ENCODE measurements around the gene POLD3.
A peak's percentile ranks its signal among the peaks of the same experiment; 100 is the strongest.
"Not testable (repeated sequence)": the region's sequence is repeated elsewhere in the genome, so short reads cannot be mapped to it uniquely, and the experiment has no call there.

The POLD3 gene

DNA sequence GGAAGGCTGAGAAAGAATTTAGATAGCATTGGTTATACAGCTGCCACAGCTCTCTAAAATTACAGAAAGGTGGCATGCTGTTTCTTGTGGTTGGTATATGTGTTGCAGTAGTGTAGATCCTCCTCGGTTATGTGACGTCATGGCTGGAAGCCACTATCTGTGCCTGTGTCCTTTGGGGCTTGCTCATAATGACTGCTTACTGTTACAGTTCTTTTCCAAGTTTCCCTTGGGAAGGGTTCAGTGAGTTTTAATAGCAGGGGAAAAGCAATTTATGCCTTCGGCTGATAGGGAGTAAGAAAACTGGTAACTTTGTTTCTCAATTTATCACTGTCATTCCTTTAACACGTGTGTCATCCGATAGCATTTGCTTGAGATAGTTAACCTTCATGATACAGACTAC, 47.2 kb downstream of the POLD3 start:
- DNase-seq, result peak; percentile 72

DNA sequence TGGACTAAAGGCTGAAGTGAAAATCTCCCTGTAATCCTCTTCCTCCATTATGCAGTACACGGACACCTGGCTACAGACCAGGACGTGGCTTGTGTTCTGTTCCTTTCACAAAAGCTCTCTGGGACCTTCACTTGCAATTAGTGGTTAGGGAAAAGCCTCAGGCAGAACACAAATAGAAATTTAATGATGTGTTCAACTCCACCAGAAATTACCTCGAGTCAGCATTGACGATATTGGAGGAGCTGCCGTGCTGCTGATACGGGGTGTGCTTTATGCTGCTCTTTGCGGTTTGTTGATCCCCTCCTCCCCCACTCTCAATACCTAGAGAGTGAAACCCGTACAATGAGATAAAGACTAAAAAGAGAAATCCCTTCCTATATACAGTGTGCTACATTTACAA, 48.9 kb downstream of the POLD3 start:
- DNase-seq, result peak; percentile 99

GRCh38 chr11:74641905-74642304, 49.5 kb downstream of the POLD3 start:
- DNase-seq, result peak; percentile 80

- no peak for DNase-seq
These were observed 50.5 kb downstream of the POLD3 start for GRCh38 chr11:74642912-74643311.

DNA sequence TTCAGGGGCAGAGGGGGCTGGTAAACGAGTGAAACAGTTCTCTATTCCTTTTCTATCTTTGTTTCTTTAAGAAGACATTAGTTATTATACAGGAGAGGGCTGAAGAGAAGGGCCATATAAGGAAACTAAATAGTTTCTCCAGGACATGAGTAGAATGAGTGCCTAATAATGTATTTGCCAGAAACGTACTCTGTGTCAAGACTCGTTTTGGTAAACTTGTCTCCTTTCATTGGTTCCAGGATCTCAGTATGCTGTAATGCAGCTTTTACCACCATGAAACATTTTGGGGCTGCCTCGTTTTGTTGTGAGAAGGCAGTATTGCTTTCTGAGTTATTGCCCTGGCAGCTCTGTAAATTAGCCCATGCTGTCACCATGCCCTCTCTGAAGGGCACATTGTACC, 51.7 kb downstream of the POLD3 start:
- no peak for DNase-seq

DNA sequence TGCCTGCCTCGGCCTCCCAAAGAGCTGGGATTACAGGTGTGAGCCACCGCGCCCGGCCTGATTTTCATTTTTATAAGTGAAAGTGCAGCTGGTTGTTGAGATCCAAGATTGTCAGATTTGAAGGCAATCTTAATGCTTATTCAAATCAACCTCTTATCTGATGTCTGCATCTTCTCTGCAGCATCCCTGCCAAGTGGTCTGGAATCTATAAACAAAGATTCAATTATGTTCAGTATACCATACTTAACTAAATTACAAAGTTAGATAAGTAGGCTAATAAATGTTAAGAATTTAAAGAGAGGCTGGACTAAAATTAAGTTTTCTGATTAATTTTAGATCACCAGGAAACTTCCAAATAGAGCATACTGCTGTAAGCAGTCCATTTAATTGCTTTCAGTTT, 53.8 kb downstream of the POLD3 start:
- no peak for DNase-seq

GRCh38 chr11:74646954-74647353, 54.6 kb downstream of the POLD3 start:
- no peak for DNase-seq

GRCh38 chr11:74647404-74647803, 55.0 kb downstream of the POLD3 start:
- DNase-seq, result no peak

DNA sequence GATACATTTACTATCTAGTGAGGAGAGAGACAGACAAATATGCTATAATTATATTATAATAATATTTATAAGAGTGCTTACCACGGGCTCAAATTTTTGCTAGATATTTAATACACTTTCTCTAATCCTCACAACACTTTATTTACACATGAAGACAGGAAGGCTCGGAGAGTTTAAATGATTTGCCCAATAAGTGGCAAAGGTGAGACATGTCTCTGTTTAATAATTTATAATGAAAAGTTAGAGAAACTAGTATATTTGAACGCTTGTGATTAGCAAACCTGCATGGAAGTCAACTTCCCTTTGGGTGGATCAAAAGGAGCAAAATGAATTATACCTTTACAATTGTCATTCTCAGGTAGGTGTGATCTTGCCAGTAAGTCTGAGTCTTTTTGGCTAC, 55.4 kb downstream of the POLD3 start:
- DNase-seq, result no peak

DNA sequence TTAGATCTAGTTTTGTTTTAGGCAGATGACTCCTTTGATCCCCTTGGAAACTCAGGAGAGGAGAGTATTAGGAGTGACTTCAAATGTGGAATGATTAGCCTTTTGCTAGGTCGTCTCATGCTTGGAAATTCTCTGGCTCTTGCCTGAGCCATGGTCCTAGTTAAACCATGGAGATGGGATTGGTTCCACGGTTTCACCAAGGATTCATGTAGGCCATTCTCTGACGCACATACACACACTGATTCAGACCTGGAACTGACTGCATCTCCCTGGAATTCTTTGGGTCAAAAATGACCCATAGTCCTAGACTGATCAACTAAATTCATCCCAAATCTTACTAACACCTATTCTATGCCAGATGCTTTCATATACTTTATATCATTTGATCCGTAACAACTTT, 56.5 kb downstream of the POLD3 start:
- DNase-seq, result no peak

- peak; percentile 95 for DNase-seq
These were observed 58.1 kb downstream of the POLD3 start for GRCh38 chr11:74650498-74650897.

DNA sequence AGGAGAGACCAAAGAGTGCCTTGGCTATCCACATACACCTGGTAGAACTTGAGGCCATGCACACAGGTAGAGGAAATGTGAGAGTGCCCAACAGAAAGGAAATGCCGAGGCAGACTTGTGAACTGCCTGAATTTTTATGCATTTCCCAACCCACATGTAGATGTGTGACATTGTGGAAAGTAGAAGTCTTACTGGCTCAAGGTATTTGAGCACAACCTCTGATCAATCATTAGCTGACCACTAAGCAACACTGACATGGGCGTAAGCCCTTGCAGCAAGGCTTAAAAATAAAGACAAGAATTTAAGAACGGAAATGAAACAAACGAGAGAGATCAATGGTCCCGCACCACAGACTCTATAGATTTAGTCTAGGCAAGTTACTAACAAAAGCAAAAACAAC, 62.6 kb downstream of the POLD3 start:
- DNase-seq, result no peak

GRCh38 chr11:74659124-74659523, 66.7 kb downstream of the POLD3 start:
- not testable (repeated sequence) for DNase-seq

DNA sequence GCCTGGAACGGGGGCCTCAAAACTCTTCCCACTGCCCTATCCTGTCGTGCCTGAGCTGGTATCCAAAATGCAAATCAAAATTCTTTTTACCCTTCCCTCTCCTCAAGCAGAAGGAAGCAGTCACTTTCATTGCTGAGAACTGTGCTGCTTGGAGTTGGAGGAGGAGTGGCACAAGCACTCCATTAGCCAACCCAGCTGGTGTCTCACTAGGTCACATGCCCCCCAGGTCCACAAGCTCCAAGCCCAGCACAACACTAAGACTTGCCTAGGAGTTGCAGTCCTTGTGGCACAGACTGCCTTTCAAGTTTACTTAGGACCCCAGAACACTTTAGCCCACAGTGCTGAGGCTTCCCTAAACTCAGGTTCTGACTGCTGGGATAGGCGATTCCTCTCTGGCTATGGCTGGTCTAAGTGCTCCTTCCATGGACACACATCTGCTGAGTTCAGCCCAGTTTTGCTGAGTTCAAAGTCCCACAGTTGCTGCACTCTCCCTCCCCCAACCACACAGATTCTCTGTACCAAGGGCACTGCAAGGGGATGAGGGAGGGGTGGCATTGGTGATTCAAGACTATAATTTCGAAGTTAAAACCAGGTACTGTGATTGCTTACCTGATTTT, 70.2 kb downstream of the POLD3 start:
- no peak for DNase-seq

DNA sequence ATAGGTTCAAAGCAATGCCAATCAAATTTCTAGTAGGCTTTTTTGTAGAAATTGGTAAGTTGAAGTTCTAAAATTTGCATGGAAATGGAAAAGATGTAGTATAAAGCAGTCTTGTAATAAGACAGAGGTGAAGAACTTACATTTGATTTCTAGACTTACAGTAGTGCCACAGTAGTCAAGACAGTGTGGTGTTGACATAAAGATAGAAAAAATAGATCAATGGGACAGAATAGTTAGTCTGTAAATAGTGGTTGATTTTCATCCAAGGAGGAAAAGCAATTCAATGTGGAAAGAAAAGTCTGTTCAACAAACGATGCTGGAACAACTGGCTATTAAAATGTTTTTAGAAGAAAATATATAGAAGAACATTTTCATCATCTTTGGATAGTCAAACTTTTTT, 70.9 kb downstream of the POLD3 start:
- DNase-seq, result no peak

GRCh38 chr11:74669211-74670160, 77.1 kb downstream of the POLD3 start:
- DNase-seq, result no peak

DNA sequence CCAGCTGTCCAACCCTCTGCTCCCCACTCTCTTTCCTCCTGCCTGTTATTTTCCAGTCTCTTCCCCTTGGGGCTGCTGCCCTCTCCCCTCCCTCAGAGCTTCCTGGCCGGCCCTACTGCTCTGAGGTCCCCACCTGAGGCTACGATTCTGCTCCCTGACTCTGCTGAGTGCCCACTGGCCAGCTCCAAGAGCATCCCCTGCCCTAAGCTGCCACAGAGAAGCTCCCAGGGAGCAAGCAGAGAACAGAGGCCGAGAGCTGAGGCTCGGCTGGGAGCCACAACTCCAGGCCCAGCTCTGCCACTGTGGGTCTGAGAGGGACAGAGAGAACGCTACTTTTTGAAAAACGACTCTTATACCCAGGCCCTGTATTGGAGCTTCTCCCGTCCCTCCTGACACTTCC, 77.8 kb downstream of the POLD3 start:
- no peak for DNase-seq

DNA sequence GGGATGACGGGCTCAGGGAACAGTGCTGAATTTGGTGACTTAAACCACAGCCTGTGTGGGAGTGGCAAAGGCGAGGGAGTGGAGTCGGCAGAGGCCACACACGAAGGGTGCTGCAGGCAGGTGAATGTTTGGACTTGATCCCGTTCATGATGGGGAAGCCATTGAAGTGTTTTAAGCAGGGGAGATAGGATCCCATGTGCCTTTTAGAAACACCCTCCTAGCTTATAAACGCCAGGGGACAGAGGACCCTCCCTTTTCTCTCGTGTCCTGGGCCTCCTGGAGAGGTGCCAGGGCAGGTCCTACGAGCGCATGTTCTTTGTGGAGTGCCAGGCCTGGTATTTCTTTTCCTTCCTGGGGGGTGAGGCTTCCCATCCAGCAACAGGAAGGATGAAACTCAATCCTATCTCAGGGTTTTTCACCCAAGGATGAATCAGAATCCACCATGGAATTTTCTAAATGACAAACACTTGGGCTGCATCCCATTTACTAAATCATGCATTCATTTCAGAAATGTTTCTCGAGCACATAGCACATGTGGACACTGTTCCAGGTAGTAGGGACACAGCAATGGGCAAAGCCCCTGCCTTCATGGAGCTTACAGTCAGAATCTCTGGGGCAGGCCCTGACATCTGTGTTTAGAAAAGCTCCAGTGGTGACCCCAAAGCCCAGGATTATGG, 79.3 kb downstream of the POLD3 start:
- no peak for DNase-seq

GRCh38 chr11:74672332-74672955, 80.1 kb downstream of the POLD3 start:
- DNase-seq, result no peak

- peak; percentile 30 for DNase-seq
These were observed 80.7 kb downstream of the POLD3 start for GRCh38 chr11:74672956-74673692.

DNA sequence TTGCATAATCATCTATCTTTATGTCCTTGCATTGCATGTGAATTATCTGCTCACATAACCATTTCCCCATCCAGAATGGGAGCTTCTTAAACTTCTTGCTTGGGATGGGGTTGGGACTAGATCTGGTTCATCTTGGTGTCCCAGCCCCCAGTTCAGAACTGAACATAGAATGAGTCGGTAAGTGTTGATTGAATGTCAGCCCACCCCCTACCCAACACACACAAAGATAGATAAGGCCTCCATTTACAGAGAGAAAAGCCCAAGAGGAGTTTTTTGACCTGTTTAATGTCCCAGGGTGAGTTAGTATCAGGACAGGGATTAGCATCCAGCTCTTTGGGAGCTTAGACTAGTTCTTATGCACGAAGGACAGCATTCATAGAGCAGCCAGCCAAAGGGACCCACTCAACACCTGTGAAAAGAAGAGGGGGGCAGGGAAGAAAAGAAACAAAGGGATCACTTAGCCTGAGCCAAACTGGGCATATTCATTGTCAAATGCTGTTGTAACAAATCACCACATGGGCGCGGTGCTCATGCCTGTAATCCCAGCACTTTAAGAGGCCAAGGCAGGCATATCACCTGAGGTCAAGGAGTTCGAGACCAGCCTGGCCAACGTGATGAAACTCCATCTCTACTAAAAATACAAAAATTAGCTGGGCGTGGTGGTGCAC, 81.4 kb downstream of the POLD3 start:
- no peak for DNase-seq

- no peak for DNase-seq
These were observed 83.4 kb downstream of the POLD3 start for GRCh38 chr11:74675761-74676160.
